Amygdala (tissue), 56 donors: ENCODE data around the gene PRICKLE2.

Experiments
- DNase-seq, 56 donors: peaks; one replicate each; lab custom pipeline; 2025; lab: John Stamatoyannopoulos, UW

The PRICKLE2 gene

DNA sequence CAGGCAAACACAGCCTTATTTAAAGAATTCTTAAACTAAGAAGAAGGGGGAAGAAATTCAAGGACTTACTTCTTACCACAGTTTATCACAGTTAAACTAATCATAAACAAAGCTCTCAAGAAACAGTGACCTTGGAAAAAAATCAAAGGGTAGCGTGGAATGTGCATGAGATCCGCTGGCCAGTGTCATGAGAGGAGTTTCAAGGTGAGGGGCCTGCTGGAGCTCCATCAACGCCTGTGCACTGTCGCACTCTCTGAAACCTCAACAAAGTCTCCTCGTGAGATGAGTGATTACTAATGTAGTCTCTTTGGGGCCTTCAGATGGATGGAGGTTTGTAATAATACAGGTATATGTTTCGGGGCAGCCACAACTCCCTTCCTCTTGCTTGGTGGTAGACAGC lies 28.4 kb upstream of the PRICKLE2 start:
- DNase-seq, result no peak

DNA sequence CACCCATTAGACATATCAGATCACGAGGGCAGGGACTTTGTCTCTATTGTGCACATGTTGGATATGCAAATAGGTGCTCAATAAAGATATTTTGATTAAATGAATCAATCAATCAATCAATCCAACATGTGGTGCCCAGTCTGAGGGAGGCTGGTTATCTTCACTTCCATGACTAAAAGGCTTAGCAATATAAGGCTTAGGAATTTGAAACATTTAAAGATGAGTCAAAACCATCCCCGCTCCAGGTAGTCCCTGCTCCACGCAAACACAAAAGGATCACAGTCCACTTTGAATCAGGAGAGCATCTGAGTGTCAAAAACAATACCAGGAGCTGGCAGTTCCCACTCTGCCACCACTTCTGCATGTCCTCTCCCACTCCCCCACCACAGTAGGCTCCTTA lies 25.8 kb upstream of the PRICKLE2 start:
- no peak for DNase-seq

DNA sequence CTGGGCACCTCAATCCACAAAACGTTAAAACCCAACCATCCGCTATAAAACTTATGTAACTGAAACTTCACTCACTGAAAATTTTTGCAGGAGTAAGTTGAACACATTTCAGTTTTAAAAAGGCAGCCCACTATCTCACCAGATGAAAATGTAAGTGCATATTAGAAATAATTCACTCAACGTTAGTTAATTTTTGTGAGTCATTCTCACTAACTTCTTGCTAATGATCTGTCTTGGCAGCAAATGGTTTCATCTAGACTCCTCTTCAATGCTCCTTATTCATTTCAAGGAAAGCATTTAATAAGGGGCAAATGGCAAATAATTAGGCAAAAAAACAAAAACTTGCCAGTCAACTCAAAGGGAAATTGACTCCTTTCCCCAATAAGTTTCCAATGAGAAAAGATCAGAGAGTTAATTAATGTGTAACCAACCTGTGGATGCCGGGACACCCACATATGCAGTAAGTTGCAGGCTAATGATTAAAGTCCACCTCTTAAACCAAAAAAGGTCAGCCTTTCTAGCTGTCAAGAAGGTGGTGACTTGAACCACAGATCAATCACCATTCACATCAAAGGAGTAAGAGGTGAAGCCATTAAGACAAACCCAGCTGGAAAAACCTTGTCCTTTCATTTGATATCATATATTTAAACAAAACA lies 22.9 kb upstream of the PRICKLE2 start:
- DNase-seq, result no peak

DNA sequence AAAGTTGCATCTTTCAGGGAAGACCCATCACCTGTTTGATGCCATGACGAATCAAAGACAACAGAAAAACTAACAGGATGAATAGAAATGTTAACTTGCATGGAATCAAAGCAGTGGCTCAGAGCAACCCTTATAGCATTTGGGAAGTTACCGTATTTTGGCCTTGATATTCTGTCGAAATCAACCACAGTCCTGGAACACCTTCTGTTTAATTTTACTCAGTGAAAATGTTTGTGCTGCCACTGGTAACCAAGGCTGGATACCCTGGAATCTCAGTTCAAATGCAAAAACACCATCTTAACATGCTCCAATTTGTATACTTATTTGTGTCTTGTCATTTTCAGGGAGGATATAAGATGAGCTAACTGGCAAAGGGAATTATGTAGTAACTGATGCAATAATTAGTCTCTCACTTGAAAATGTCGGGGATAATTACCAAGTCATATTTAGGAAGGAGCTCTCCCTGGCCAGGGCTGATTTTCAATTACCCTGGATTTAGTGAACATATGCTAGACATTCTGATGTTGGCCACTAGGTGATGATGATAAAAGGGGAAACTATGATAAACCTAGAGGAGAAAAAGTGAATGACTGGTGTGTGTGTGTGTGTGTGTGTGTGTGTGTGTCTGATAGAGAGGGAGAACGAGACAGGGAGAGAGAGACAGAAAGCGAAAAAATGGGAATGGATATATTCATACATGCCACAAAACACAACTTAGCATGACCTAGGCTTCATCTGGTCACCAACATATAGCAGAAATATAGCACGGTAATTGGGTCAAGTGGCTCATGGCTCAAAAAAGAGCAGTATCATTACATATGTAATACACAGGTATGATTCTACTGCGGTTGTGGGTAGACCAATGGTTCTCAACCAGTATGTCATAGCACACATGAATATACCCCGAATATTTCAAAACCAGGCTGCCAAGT lies 19.0 kb upstream of the PRICKLE2 start:
- DNase-seq, result no peak

DNA sequence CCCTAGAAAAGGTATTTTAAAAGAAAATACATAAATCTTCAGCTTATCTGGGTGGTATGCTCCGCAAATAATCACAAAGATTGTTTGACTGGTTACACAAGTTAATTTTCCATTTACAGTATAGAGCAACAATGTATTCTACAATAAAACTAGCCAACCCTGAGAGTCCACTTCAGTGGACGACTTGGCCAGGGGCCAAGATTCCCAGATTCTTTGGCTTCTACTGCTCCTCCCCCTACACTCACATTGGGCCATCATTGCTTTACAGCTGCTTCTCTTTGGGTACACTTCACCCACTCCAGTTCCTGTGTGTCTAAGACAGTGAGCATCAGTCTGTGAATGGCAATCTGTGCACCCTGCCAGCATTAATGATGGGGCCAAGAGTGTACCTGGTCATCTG lies 17.2 kb upstream of the PRICKLE2 start:
- DNase-seq, result no peak

DNA sequence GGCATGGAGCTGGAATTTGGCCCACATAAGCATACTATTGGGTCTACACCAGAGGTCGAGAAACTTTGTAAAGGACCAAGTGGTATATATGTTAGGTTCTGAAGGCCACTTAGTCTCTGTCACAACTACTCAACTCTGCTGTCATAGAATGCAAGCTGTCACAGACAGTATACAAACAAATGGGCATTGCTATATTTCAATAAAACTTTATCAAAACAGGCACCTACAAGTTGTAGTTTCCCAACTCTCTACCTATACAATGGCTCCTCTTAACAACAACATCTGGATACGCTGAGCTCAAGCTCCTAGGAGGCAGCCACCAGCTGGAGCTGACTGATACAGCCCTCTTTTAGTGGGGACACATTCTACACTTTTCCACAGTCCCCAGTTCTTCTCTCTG lies 15.7 kb upstream of the PRICKLE2 start:
- no peak for DNase-seq

DNA sequence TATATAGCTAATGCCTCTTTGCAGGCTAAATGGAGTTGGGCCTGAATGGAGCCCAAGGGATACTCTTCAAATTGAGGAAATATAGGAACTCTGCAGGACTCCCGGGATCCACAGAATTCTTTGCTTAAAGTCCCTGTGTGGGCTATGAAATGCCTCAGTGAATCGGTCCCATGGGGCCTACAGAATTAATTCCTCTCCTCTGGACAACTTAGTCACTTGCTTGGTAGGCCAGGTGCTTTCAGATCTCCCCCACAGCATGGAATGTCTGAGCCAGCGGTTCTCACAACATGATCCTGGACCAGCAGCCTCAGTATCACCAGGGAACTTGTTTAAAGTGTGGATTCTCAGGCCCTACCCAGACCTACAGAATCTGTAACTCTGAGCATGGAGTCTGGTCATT lies 15.1 kb upstream of the PRICKLE2 start:
- DNase-seq, result no peak

DNA sequence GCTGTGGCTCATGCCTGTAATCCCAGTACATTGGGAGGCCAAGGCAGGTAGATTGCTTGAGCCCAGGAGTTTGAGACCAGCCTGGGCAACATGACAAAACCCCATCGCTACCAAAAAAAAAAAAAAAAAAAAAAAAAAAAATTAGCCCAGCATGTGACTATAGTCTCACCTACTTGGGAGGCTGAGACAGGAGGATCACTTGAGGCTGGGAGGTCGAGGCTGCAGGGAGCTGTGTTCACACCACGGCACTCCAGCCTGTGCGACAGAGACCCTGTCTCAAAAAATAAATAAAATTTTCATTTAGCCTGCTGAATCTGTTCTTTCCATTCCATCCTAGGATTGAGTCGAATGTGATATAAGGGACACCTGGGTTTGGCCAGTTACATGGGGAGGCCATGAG lies 14.6 kb upstream of the PRICKLE2 start:
- no peak for DNase-seq

DNA sequence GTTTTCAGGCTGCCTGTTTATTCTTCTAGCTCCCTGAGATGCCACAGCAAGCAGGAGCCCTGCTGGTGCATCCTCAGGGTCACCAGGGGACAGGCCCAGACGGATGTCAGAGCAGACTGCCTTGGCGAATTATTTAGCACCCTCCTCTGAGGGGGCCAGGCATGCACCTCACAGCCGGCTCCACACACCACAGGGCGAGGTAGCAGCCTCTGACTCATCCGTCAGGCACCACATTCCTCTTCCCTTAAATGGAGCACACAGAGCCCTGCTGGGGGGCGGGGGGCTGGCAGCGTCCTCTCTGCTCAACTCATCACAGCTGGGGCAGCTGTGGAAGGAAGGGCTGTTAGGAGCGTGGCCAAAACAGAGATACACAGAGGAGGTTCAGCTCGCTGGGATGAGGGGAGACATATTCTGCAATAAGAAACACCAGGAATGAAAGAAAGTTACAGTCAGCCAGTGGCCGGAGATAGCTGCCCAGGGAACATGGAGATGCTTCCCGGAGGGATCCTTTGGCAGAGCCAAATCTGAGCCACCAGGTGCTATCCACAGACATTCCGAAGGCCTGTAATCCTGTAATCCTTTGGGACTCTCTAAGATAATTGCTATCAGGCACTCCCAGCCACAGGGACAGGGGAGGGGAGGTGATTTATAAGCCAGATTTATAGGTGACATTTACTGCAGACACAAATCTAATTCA lies 13.9 kb upstream of the PRICKLE2 start:
- DNase-seq, result peak in 17 of 56 donors; percentile 5 to 48 (median 16)

DNA sequence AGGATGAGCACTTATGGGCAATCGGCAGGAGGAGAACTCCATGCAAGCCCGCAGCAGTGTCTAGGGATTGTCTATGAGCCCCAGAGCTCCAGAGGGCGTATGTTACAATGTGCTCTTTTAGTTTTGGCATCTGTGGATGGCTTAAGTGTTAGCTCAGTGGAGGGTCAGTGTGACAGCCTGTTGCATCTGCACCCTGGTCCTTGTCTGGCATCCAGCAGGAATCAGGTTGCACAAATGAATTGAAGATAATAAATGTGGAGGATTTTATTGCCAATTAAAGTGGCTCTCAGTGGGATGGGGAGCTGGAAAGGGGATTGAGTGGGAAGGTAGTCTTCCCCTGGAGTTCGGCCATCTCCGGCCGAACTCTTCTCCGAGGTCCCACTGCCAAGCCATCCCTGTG lies 11.8 kb upstream of the PRICKLE2 start:
- DNase-seq, result no peak

DNA sequence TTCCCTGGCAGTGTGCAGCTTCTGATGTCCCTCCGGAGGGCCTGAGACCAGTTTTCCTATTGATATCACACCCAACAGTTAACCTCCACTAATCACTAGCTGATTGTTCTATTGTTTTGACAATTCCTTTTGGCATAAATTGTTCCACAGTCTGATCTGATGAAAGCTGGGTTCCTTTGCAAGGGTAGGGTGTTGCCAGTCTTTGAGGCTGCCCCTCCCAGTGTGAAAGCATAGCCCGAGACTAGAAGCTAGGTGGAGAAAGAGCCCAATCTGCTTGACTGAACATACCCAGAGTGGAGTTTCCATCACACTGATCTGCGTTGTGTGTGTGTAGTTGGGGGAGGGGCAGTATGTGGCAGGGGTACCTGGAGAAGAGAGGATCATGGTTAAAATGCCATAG lies 10.3 kb upstream of the PRICKLE2 start:
- no peak for DNase-seq

DNA sequence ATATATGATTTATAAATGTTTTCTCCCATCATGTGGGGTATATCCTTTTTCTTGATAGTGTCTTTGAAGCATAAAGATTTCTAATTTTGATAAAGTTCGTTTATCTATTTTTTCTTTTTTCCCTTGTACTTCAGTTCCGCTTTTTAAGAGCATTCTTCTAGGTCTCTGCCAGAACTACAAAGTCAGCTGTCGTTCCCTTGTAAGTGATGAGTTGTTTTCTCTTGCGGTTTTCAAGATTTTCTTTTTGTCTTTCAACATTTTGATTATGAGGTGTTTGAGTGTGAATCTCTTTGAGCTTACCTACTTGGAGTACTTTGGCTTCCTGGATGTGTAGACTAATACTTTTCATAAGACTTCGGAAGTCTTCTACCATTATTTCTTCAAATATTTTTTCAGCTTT lies 9.3 kb upstream of the PRICKLE2 start:
- no peak for DNase-seq

DNA sequence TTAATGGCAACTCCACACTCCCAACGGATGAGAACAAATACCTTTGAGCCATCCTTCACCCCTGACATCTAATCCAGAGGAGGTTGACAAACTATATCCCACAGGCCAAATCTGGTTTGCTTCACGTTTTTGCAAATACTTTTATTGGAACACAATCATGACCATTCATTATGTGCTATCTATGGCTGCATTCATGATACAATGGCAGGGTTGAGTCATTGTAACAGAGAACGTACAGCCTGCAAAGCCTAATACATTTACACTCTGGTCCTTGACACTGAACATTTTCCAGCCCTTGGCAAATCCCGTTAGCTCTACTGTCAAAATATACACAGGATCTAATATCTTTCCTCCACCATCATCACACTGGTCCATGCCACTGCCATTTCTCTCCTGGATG lies 7.6 kb upstream of the PRICKLE2 start:
- no peak for DNase-seq

DNA sequence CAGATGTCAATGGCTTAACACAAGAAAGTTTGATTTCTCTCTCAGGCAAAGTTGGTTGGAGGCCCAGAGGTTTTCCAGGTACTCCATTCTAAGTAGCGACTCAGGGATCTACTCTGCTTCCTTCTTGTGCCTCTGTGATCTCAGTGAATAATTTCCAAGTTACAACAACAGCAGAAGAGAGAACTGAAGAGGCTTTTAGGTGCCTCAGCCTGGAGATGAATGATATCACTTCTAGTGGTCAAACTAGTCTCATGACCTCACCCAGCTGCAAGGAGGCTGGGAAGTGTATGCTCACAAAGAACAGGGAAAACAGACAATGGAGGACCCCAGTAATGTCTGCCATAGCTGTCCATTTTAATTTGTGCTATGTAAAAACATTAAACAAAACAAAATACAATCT lies 4.6 kb upstream of the PRICKLE2 start:
- no peak for DNase-seq

DNA sequence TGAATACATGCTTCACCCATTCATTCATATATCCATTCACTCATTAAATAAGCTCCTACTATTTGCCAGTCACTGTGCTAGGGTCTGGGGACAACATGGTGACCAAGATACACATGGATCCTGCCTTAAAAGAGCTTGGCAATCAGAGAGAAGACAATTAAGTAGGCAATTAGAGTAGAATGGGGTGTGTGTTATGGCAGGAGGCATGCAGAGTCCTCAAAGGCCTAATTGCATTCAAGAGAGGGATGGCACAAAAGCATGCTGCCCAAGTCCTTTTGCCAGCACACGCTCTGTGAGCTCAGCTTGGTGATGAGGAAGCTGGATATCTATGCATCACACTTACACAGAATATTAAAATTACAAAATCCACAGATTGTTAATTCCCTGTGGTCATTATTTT lies 2.8 kb upstream of the PRICKLE2 start:
- no peak for DNase-seq

DNA sequence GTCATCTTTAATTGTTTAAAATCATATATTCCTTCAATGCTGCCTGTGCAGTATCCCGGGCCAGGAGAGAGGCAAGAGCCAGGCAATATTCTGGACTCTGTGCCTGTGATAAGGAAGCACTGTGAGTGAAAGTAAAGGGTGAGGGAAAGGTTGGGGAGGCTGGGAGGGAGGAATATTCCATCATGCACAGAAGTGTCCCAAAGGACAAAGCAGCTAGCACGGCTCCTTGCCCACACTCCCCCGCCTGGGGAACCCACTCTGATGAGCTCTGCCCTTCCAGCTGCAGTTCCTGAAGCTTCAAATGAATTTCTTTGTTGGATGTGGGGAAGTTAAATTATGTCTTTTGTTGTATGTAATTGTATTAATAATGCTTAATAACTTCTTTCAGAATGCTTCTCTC lies 1.5 kb upstream of the PRICKLE2 start:
- DNase-seq, result no peak

DNA sequence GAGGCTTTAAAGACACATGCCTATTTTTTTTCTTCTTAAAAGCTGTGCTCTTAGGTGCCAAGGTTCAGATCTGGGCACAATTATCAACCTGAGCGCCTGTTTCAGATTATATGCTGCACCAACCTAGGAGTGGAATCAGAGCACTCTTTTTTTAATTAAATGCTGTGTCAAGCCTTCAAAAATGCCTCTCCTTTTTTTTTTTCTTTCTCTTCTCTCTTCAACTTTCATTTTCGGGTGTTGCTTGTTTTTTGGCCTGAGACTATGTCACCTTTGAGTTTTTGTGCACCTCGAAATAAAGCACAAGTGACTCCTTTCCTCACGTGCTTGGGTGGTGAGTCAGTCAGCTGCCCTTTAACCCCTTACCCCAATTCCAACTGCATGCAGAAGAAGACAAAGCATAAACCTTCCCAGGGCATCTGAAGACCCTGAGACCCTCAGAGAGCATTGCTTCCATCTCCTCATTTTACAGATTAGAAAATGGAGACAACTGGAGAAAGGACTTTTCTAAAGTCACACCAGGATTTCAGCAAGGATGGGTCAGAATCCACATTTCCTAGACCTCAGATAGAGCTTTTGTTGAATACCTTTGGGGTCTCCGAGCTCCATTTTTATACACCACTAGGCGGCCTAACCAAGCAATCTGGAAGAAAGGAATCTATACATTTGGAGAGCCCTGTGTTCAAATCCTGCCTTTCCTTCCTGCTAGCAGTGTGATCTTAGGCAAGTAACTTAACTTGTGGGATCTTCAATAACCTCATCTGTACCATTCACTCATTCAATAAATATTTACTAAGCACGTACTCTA lies 631 bp upstream of the PRICKLE2 start:
- no peak for DNase-seq

DNA sequence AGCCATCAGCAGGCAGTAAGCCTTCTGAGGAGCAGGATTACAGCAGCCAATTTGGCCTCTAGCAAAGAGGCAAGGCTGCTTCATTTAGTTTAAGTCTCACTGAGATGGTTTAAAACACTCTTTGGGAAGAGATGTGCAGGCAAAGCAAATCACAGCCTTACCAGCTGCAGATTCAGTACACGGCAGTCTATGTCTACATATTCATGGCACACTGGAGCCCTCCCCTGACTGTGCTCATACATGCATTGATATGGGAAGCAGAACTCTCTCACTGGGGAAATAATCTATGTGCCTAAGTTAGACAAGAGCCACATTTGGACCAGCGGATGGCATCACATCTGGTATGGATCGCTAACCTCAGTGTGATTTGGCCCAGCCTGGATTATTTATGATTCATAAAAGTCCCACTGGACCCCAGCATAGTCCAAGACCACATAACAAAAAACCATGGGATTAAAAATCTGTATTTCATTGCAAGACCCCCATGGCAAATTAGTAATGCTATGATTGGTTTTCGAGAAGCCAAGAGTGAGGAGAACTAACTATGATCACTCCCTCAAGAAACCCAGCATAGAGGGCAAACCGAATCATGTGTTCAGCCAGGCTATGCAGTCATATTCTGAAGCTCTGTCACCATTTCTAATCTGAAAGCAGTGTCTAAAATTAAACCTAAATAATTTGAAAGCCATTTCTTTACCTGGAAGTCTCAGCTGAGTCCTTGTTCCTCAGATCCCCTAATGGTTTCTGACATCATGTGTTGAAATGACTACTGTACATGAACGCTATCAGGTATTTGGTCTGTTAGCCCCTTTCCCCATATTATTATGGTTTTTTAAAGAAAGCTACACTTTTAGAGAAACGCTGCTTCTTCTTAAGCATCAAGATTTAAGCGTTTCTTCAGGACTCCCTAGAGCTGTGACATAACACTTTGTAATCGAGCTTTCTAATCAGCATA lies 1.2 kb downstream of the PRICKLE2 start:
- DNase-seq, result peak in 34 of 56 donors; percentile 5 to 75 (median 34)

DNA sequence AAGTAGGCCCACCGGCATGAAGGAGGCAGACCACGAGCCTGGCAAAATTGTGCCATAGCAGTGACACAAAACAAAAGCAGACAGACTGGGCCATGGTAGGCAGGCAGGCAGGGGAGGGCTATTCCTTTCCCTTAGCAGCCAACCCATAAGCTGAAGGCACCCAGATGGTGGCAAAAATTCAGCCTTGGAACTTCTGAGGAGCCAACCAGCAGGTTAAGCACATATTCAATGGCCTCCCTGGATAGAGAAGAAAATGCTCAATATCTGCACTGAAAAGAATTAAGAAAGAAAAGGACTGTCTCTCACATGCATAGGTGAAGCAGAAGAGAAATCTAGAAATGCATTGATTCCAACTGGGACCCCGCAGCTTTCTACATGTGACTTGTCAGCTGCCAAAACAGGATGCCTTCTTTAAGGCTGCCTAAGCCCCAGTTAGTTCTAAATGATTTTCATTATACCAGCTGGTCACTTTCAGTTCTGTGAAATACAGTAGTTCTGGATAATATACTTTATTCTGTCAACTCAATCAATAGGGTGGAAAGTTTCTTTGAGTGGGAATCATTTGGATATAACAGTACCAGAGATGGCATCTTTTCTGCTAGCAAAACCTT lies 2.7 kb downstream of the PRICKLE2 start:
- peak in 3 of 56 donors; percentile 3 to 16 (median 7) for DNase-seq
